ENCODE measurements around the gene SDK1. TPM values are rescaled to one million over a fixed set of nuclear protein-coding genes. Genes with fewer than 3 reads are reported as not detected.

The SDK1 gene
- total and polyA plus RNA-seq, 2 experiments from 2014 or later, result 2.1 to 10.0 TPM

- H3K9me3 Mint-ChIP-seq, result no peaks in the 10 kb centered on the region
- Histone ChIP-seq H2AFZ (no peak overlapping the region), H3K27ac (ENCODE audit: low read depth) (no peak overlapping the region), H3K79me2 (replicated peaks; ENCODE audit: insufficient read depth) (no peaks in the 10 kb centered on the region), H3K27me3 (ENCODE audit: insufficient read depth) (no peaks in the 10 kb centered on the region), H3K4me1 (ENCODE audit: insufficient read depth) (0 out of 2 replicates have a peak, but pooled peaks cover 8% of the 10 kb centered on the region), H3K9me2 (ENCODE audit: insufficient read depth) (no peaks in the 10 kb centered on the region), H3F3A (replicated peaks; ENCODE audit: low read depth) (no peaks in the 10 kb centered on the region), H3K4me2 (no peak overlapping the region), H3K4me3 (no peak overlapping the region), H3K36me3 (ENCODE audit: insufficient read depth) (no peaks in the 10 kb centered on the region), H4K20me1 (replicated peaks; ENCODE audit: insufficient read depth) (no peaks in the 10 kb centered on the region)
- ATAC-seq (no peak), DNase-seq (ENCODE audit: low spot score) (no peak)
- H3K4me1 Mint-ChIP-seq, result peaks cover 20% of the 10 kb centered on the region
- TF ChIP-seq POLR2AphosphoS5 (IDR thresholded peaks at IDR 0.05; ENCODE audit: low read depth), result no peak
- TF ChIP-seq EZH2phosphoT487 (IDR thresholded peaks at IDR 0.05; ENCODE audit: unreplicated experiment), result no peak
- no peak for TF ChIP-seq ZNF331 (CRISPR knock-in tag; IDR thresholded peaks at IDR 0.05; ENCODE audit: low read depth)
- TF ChIP-seq, protein P1, sequence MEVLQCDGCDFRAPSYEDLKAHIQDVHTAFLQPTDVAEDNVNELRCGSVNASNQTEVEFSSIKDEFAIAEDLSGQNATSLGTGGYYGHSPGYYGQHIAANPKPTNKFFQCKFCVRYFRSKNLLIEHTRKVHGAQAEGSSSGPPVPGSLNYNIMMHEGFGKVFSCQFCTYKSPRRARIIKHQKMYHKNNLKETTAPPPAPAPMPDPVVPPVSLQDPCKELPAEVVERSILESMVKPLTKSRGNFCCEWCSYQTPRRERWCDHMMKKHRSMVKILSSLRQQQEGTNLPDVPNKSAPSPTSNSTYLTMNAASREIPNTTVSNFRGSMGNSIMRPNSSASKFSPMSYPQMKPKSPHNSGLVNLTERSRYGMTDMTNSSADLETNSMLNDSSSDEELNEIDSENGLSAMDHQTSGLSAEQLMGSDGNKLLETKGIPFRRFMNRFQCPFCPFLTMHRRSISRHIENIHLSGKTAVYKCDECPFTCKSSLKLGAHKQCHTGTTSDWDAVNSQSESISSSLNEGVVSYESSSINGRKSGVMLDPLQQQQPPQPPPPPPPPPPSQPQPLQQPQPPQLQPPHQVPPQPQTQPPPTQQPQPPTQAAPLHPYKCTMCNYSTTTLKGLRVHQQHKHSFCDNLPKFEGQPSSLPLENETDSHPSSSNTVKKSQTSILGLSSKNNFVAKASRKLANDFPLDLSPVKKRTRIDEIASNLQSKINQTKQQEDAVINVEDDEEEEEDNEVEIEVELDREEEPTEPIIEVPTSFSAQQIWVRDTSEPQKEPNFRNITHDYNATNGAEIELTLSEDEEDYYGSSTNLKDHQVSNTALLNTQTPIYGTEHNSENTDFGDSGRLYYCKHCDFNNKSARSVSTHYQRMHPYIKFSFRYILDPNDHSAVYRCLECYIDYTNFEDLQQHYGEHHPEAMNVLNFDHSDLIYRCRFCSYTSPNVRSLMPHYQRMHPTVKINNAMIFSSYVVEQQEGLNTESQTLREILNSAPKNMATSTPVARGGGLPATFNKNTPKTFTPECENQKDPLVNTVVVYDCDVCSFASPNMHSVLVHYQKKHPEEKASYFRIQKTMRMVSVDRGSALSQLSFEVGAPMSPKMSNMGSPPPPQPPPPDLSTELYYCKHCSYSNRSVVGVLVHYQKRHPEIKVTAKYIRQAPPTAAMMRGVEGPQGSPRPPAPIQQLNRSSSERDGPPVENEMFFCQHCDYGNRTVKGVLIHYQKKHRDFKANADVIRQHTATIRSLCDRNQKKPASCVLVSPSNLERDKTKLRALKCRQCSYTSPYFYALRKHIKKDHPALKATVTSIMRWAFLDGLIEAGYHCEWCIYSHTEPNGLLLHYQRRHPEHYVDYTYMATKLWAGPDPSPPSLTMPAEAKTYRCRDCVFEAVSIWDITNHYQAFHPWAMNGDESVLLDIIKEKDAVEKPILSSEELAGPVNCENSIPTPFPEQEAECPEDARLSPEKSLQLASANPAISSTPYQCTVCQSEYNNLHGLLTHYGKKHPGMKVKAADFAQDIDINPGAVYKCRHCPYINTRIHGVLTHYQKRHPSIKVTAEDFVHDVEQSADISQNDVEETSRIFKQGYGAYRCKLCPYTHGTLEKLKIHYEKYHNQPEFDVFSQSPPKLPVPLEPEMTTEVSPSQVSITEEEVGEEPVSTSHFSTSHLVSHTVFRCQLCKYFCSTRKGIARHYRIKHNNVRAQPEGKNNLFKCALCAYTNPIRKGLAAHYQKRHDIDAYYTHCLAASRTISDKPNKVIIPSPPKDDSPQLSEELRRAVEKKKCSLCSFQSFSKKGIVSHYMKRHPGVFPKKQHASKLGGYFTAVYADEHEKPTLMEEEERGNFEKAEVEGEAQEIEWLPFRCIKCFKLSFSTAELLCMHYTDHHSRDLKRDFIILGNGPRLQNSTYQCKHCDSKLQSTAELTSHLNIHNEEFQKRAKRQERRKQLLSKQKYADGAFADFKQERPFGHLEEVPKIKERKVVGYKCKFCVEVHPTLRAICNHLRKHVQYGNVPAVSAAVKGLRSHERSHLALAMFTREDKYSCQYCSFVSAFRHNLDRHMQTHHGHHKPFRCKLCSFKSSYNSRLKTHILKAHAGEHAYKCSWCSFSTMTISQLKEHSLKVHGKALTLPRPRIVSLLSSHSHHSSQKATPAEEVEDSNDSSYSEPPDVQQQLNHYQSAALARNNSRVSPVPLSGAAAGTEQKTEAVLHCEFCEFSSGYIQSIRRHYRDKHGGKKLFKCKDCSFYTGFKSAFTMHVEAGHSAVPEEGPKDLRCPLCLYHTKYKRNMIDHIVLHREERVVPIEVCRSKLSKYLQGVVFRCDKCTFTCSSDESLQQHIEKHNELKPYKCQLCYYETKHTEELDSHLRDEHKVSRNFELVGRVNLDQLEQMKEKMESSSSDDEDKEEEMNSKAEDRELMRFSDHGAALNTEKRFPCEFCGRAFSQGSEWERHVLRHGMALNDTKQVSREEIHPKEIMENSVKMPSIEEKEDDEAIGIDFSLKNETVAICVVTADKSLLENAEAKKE (CRISPR knock-in tag; IDR thresholded peaks at IDR 0.05), result no peak
- TF ChIP-seq, protein P2, sequence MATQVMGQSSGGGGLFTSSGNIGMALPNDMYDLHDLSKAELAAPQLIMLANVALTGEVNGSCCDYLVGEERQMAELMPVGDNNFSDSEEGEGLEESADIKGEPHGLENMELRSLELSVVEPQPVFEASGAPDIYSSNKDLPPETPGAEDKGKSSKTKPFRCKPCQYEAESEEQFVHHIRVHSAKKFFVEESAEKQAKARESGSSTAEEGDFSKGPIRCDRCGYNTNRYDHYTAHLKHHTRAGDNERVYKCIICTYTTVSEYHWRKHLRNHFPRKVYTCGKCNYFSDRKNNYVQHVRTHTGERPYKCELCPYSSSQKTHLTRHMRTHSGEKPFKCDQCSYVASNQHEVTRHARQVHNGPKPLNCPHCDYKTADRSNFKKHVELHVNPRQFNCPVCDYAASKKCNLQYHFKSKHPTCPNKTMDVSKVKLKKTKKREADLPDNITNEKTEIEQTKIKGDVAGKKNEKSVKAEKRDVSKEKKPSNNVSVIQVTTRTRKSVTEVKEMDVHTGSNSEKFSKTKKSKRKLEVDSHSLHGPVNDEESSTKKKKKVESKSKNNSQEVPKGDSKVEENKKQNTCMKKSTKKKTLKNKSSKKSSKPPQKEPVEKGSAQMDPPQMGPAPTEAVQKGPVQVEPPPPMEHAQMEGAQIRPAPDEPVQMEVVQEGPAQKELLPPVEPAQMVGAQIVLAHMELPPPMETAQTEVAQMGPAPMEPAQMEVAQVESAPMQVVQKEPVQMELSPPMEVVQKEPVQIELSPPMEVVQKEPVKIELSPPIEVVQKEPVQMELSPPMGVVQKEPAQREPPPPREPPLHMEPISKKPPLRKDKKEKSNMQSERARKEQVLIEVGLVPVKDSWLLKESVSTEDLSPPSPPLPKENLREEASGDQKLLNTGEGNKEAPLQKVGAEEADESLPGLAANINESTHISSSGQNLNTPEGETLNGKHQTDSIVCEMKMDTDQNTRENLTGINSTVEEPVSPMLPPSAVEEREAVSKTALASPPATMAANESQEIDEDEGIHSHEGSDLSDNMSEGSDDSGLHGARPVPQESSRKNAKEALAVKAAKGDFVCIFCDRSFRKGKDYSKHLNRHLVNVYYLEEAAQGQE (IDR thresholded peaks at IDR 0.05; ENCODE audit: unreplicated experiment), result no peak
- TF ChIP-seq ZNF114 (CRISPR knock-in tag; IDR thresholded peaks at IDR 0.05), result no peak
- TF ChIP-seq CREB1 (CRISPR knock-in tag; IDR thresholded peaks at IDR 0.05; ENCODE audit: low read depth), result no peak
- TF ChIP-seq EZH2 (IDR thresholded peaks at IDR 0.05; ENCODE audit: low read depth, unreplicated experiment), result no peak
- TF ChIP-seq STAT1 (IDR thresholded peaks at IDR 0.05; ENCODE audit: unreplicated experiment), result no peak
- TF ChIP-seq, protein P3, sequence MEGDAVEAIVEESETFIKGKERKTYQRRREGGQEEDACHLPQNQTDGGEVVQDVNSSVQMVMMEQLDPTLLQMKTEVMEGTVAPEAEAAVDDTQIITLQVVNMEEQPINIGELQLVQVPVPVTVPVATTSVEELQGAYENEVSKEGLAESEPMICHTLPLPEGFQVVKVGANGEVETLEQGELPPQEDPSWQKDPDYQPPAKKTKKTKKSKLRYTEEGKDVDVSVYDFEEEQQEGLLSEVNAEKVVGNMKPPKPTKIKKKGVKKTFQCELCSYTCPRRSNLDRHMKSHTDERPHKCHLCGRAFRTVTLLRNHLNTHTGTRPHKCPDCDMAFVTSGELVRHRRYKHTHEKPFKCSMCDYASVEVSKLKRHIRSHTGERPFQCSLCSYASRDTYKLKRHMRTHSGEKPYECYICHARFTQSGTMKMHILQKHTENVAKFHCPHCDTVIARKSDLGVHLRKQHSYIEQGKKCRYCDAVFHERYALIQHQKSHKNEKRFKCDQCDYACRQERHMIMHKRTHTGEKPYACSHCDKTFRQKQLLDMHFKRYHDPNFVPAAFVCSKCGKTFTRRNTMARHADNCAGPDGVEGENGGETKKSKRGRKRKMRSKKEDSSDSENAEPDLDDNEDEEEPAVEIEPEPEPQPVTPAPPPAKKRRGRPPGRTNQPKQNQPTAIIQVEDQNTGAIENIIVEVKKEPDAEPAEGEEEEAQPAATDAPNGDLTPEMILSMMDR (conservative IDR thresholded peaks at IDR 0.05; ENCODE audit: low read depth in 2 of 2), result no peak
- TF ChIP-seq NANOG (IDR thresholded peaks at IDR 0.05; ENCODE audit: borderline replicate concordance), result no peak
- no peak for TF ChIP-seq ETS1 (IDR thresholded peaks at IDR 0.05)
- no peak for TF ChIP-seq JUNB (IDR thresholded peaks at IDR 0.05; ENCODE audit: unreplicated experiment)
- no peak overlapping the region for H3K4me3 Mint-ChIP-seq
- H3K27me3 Mint-ChIP-seq (ENCODE audit: insufficient read depth, low read depth, poor library complexity), result no peaks in the 10 kb centered on the region
- peaks cover 6% of the 10 kb centered on the region; the same call in 2 of the 3 replicates for H3K36me3 Mint-ChIP-seq (ENCODE audit: low read depth)
- no peak overlapping the region for H3K27ac Mint-ChIP-seq
Measured at GRCh38 chr7:3318874-3319273, 17.8 kb downstream of the SDK1 start.

All from GM23338 (cell line).